CD4-positive, CD25-positive, alpha-beta regulatory T cell (primary cell): ENCODE results near the gene LRRC59. TPM values are rescaled to one million over a fixed set of nuclear protein-coding genes. Genes with fewer than 3 reads are reported as not detected.

Experiments
- ATAC-seq, 2 donors: fragments of 150-1000 bp; cut with Tn5 transposase; one replicate each; pipeline ENCODE4 v1.10.0; 2021; ENCODE audit warnings: low read depth in 2 of 2, moderate number of reproducible peaks in 2 of 2, moderate library complexity in 1 of 2
- DNase-seq, 3 donors: peaks; one replicate each; pipeline versions ENCODE4 v3.0.0 to v3.0.0-alpha.2; 2012 to 2022; ENCODE audit warnings: mixed read lengths in 1 of 3
- H3K27ac ChIP-seq: one replicate; pipeline ENCODE4 v1.7.0; 2013; ENCODE audit warnings: mild to moderate bottlenecking, low read length; ENCODE audit not compliant: insufficient read depth, poor library complexity, severe bottlenecking
- H3K27me3 ChIP-seq: one replicate; pipeline ENCODE4 v1.7.0; 2013; ENCODE audit warnings: low read length; ENCODE audit not compliant: control insufficient read depth, insufficient read depth
- H3K36me3 ChIP-seq: one replicate; pipeline ENCODE4 v1.7.0; 2013; ENCODE audit warnings: mild to moderate bottlenecking, low read length, moderate library complexity; ENCODE audit not compliant: control insufficient read depth, insufficient read depth
- H3K4me1 ChIP-seq: 2 replicates; pipeline ENCODE4 v1.7.0; 2013; ENCODE audit warnings: mild to moderate bottlenecking, low read length; ENCODE audit not compliant: insufficient read depth, control insufficient read depth, poor library complexity, severe bottlenecking
- H3K4me3 ChIP-seq: one replicate; pipeline ENCODE4 v1.7.0; 2013; ENCODE audit warnings: low read depth, mild to moderate bottlenecking, low read length, moderate library complexity
- H3K9me3 ChIP-seq, 2 experiments: 1 replicate in 1 of 2; 2 replicates in 1 of 2; pipeline ENCODE4 v1.7.0; 2013; ENCODE audit warnings: low read length in 2 of 2, mild to moderate bottlenecking in 1 of 2, moderate library complexity in 1 of 2; ENCODE audit not compliant: control insufficient read depth in 2 of 2
- H3K27ac Mint-ChIP-seq, 3 donors: one replicate each; pipeline ENCODE4 v1.8.0; 2020 to 2022; ENCODE audit warnings: mild to moderate bottlenecking in 3 of 3, mixed read lengths in 3 of 3, moderate library complexity in 2 of 3
- H3K27me3 Mint-ChIP-seq: one replicate; pipeline ENCODE4 v1.8.0; 2022; ENCODE audit warnings: mild to moderate bottlenecking, mixed read lengths
- H3K36me3 Mint-ChIP-seq: one replicate; pipeline ENCODE4 v1.8.0; 2020; ENCODE audit warnings: mixed read lengths
- H3K4me1 Mint-ChIP-seq, 4 donors: one replicate each; pipeline ENCODE4 v1.8.0; 2020 to 2022; ENCODE audit warnings: mixed read lengths in 4 of 4, mild to moderate bottlenecking in 1 of 4
- H3K4me3 Mint-ChIP-seq, 4 donors: one replicate each; pipeline ENCODE4 v1.8.0; 2020 to 2022; ENCODE audit warnings: mild to moderate bottlenecking in 4 of 4, mixed read lengths in 4 of 4, moderate library complexity in 3 of 4
- H3K9me3 Mint-ChIP-seq, 7 donors: one replicate each; pipeline ENCODE4 v1.8.0; 2020 to 2022; ENCODE audit warnings: mixed read lengths in 7 of 7, mild to moderate bottlenecking in 3 of 7, moderate library complexity in 2 of 7
- polyA plus RNA-seq, 4 donors: library from polyadenylated mRNA; unstranded; fragments of 300-500 nt; fragmentation: Illumina TruSeq; gene quantifications; one replicate each; pipeline ENCODE4 v1.2.3, GENCODE V29; 2021
- total RNA-seq: library from RNA; stranded (reverse); gene quantifications from one replicate; pipeline ENCODE4 v1.2.3, GENCODE V29; 2022

LRRC59 gene
- total RNA-seq (49.9 TPM), polyA plus RNA-seq (10 to 100 TPM; 17.2 to 24.0 (median 20.5) TPM)

DNA sequence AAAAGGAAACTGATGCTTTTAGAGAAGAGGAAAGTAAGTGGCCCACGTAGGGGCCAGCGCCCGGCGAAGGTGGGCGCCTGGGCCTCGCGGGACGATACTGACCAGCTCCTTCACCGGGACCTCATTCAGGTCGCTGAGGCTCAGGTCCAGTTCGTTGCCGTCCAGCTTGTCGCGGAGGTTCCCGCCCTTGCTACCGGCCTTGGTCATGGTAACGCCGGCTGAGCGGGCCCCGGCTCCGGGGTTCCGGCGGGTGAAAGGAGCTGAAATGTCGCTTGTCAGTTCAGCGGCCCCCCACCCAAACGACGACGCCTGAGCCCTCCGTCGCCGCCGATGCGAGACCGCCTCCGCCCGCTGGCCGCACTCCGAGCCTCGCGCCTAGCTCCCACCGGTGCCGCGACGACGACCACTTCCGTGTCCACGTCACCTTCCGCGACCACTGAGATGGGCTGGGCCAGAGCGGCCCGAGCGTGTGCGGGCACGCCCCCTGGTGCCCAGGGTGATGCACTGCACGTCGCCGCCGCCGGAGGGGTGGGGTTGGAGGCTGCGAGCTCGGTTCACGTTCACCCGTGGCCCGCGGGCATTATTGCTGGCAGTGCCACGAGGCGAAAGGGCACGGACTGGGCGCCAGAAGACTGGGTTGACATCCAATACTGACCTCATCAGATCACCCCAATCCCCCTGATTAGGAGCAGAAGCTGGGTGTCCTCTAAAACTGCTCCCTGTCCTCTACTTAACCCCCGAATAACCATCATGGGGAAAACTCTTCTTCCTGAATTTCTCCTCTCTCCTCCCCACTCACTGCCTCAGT lies at the start of gene LRRC59:
LRRC59 (minus strand) TSS at position 413 of the 808 bp plus-strand sequence; CDS start at position 207, 206 bp downstream.
- Mint-ChIP-seq H3K4me1 (peaks cover 10 to 40% (median 22%) of the 10 kb centered on the region in 4 donors), H3K9me3 (no peaks in the 10 kb centered on the region), H3K27ac (peak within 1 kb of the TSS; percentile 77 to 97 (median 93)), H3K27me3 (peaks cover 9% of the 10 kb centered on the region), H3K4me3 (peak within 1 kb of the TSS; percentile 82 to 99 (median 94)), H3K36me3 (peaks cover 22% of the 10 kb centered on the region)
- Histone ChIP-seq H3K4me1 (peaks cover 27% of the 10 kb centered on the region), H3K36me3 (peaks cover 26% of the 10 kb centered on the region), H3K9me3 (no peaks in the 10 kb centered on the region), H3K27ac (peak within 1 kb of the TSS; percentile 80), H3K27me3 (no peaks in the 10 kb centered on the region), H3K4me3 (peak within 1 kb of the TSS; percentile 64)
- ATAC-seq = peak; percentile 100
- peak; percentile 90 to 93 (median 93) for DNase-seq

DNA sequence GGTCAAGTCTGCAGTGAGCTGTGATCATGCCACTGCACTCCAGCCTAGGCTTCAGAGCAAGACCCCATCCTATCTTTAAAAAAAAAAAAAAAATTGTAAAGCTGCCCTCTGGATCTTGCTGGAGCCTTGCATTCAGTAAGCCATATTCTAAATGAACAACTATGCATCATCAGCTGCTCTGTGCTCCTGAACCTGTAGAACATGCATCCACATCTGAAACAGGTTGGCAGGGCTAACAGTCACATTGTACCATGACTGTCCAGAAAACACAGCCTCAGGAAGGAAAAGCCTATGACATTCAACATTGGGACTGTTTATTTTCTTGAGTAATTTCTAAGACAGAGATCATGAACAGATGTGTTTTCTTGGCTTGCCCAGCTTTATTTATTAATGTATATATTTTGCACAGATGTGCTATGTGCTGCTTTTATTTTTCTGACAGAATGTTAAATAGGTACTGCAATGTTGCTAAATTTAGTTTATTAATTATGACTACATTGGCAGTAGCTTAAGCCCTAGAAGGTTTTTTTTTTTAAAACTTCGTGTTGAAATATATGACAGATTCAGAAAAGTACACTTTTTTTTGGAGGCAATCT lies 48.5 kb upstream of the LRRC59 start:
- Mint-ChIP-seq H3K4me1 (peaks cover 0 to 5% (median 0%) of the 10 kb centered on the region in 4 donors), H3K27ac (no peak overlapping the region), H3K36me3 (peaks cover 12% of the 10 kb centered on the region), H3K4me3 (no peak overlapping the region), H3K9me3 (no peaks in the 10 kb centered on the region), H3K27me3 (no peaks in the 10 kb centered on the region)
- H3K4me1 ChIP-seq = no peaks in the 10 kb centered on the region
- no peaks in the 10 kb centered on the region for H3K9me3 ChIP-seq
- no peak overlapping the region for H3K4me3 ChIP-seq
- no peaks in the 10 kb centered on the region for H3K36me3 ChIP-seq
- no peak for ATAC-seq
- no peak overlapping the region for H3K27ac ChIP-seq
- DNase-seq = no peak
- no peaks in the 10 kb centered on the region for H3K27me3 ChIP-seq

DNA sequence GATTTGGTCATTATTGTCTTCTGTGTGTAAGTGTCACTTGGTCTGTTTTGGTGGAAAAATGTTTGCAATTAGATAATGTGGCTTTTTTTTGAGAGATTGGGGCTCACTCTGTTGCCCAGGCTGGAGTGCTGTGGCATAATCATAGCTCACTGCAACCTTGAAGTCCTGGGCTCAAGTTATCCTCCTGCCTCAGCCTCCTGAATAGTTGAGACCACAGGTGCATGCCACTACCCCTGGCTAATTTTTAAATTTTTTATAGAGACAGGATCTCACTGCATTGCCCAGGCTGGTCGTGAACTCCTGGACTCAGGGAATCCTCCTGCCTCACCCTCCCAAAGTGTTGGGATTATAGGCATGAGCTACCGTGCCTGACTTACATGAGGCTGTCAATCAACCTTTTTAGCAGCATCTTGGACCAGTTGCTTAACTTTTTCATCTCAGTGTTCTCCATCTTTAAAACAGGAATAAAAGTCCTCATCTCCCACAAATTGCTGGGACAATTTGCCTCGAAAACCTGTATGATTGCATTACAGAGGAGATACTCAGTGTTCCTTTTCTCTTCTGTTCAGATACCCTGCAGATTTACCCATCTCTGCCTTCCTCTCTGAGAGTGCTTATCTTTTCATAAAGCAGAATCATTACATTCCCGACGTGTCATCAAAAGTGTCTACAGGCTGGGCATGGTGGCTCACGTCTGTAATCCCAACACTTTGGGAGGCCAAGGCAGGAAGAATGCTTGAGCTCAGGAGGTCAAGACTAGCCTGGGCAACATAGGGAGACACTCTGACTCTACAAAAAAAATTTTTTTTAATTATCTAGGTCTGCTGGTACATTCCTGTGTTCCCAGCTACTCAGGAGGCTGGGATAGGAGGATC lies 47.8 kb upstream of the LRRC59 start:
- Histone ChIP-seq H3K4me1 (no peaks in the 10 kb centered on the region), H3K36me3 (no peaks in the 10 kb centered on the region), H3K27me3 (no peaks in the 10 kb centered on the region), H3K9me3 (no peaks in the 10 kb centered on the region), H3K4me3 (no peak overlapping the region), H3K27ac (no peak overlapping the region)
- no peak for DNase-seq
- ATAC-seq = no peak
- Mint-ChIP-seq H3K4me3 (no peak overlapping the region), H3K27me3 (no peaks in the 10 kb centered on the region), H3K9me3 (no peaks in the 10 kb centered on the region), H3K27ac (no peak overlapping the region), H3K36me3 (peaks cover 7% of the 10 kb centered on the region), H3K4me1 (peaks cover 0 to 5% (median 0%) of the 10 kb centered on the region in 4 donors)

DNA sequence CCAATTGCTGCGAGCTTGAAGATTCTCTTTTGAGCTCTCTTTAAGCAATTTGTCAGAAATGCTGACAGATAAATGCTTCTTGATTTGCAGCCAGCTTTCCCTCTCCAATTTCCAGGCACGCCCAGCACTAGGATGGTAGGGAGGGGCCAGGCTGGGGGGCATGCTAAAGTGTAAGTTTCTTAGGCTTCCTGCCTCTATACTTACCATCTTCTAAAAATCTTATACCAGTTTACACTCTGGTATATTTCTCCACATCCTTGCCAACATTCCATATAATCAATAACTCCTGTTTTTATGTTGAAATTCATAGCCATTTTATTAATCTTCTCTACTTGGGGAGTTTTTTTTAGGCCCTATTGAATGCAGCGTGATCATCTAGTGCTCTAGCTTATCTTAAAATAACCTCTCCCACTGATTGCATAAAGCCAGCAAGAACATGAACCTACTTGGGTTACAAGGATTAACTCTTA lies 46.2 kb upstream of the LRRC59 start:
- Histone ChIP-seq H3K27ac (no peak overlapping the region), H3K27me3 (no peaks in the 10 kb centered on the region), H3K4me1 (no peaks in the 10 kb centered on the region), H3K4me3 (no peak overlapping the region), H3K36me3 (no peaks in the 10 kb centered on the region), H3K9me3 (no peaks in the 10 kb centered on the region)
- Mint-ChIP-seq H3K27me3 (no peaks in the 10 kb centered on the region), H3K27ac (no peak overlapping the region), H3K4me3 (no peak overlapping the region), H3K4me1 (peaks cover 0 to 5% (median 0%) of the 10 kb centered on the region in 4 donors), H3K9me3 (no peaks in the 10 kb centered on the region), H3K36me3 (peaks cover 11% of the 10 kb centered on the region)
- no peak for ATAC-seq
- no peak for DNase-seq

DNA sequence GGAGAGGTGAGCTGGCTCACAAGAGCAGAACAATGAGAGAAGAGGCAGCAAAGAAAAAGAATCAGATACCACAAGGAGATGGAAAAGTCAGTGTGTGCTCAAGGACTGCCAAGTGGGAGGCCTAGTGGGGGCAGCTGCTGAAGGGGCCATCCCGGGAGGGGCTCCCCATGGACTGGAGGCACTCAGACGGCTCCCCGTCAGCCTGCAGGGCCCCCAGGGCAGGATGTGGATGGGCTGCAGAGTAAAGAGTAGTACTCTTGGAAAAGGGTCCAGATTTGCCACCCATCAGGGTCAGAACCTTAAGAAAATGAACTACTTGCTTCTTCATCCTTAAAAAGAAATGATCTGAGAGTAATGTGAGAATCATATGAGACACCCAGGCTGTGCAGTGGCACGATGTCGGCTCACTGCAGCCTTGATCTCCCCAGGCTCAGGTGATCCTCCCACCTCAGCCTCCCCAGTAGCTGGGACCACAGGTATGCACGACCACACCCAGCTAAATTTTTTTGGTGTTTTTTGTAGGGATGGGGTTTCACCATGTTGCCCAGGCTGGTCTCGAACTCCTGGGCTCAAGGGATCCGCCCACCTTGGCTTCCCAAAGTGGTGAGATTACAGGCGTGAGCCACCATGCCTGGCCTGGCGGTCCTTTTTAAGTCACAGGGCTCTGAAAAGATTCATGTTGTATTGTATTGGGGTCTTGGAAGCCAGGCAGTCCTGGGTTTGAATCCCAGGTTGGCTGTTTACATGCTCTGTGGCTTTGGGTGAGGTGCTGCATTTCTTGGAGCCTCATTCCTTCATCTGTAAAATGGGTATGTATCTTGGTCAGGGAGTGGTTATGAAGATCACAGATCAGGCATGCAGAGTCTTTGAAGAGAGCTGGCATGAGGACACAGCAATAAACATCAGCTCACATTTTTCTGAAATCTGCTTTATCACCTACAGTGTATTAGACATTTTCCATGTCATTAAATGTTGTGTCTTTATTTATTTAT lies 43.8 kb upstream of the LRRC59 start:
- ATAC-seq (no peak), DNase-seq (no peak)
- Histone ChIP-seq H3K27ac (no peak overlapping the region), H3K4me1 (no peaks in the 10 kb centered on the region), H3K36me3 (no peaks in the 10 kb centered on the region), H3K4me3 (no peak overlapping the region), H3K27me3 (no peaks in the 10 kb centered on the region), H3K9me3 (no peaks in the 10 kb centered on the region)
- H3K27me3 Mint-ChIP-seq = no peaks in the 10 kb centered on the region
- peaks cover 19% of the 10 kb centered on the region for H3K36me3 Mint-ChIP-seq
- H3K9me3 Mint-ChIP-seq = no peaks in the 10 kb centered on the region
- H3K4me1 Mint-ChIP-seq = peaks cover 0 to 2% (median 0%) of the 10 kb centered on the region in 4 donors
- H3K4me3 Mint-ChIP-seq = no peak overlapping the region
- peak overlapping the region in 1 of 3 donors; percentile 46 for H3K27ac Mint-ChIP-seq

DNA sequence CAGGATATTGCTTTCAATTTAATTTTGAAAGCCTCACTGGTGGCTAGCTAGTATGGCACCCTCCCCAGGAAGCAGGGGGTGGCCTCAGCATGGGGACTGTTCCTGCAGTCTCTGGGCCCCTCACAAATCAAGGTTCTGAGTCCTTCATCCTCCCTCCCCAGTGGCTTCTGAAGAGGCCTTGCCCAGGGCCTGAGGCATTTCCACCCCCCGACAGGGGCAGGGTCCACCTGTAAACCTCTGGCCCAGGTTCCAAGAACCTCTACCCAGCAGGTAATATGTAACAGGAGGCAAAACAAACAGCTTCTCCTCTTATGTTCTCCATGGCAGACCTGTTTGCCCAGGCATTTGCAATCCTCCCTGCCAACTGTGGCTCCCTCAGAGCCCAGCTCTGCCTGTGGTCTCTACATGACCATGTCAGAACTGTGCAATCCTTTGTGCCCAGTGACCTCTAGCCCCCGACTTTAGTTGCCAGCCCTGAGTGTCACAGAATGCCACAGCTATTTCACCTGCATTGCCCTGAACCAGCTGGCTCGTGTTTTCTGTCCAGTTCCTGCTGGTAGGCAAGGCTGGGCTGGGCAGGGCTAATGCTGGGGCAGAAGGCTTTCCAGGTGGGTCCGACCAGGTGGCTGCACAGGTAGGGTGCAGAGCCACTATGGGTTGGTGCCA lies 43.0 kb upstream of the LRRC59 start:
- H3K4me3 Mint-ChIP-seq = no peak overlapping the region
- peaks cover 0 to 2% (median 0%) of the 10 kb centered on the region in 4 donors for H3K4me1 Mint-ChIP-seq
- no peaks in the 10 kb centered on the region for H3K36me3 ChIP-seq
- H3K27me3 ChIP-seq = no peaks in the 10 kb centered on the region
- no peaks in the 10 kb centered on the region for H3K4me1 ChIP-seq
- DNase-seq (no peak), ATAC-seq (no peak)
- H3K27ac ChIP-seq = no peak overlapping the region
- no peaks in the 10 kb centered on the region for H3K27me3 Mint-ChIP-seq
- peak overlapping the region in 2 of 3 donors; percentile 20 to 46 for H3K27ac Mint-ChIP-seq
- no peaks in the 10 kb centered on the region for H3K9me3 ChIP-seq
- H3K9me3 Mint-ChIP-seq = no peaks in the 10 kb centered on the region
- no peak overlapping the region for H3K4me3 ChIP-seq
- peaks cover 19% of the 10 kb centered on the region for H3K36me3 Mint-ChIP-seq
